Cortex of kidney (tissue), 1 donor: ENCODE data around the gene RBM4B.

Source experiments
- DNase-seq: peaks from one replicate; lab custom pipeline; 2025; lab: John Stamatoyannopoulos, UW

The RBM4B gene

GRCh38 chr11:66686801-66687750 is 9.4 kb upstream of the RBM4B start:
- no peak for DNase-seq

- no peak for DNase-seq
These were observed 8.6 kb upstream of the RBM4B start for GRCh38 chr11:66686100-66686785.

GRCh38 chr11:66685276-66686099 is 7.8 kb upstream of the RBM4B start:
- no peak for DNase-seq

GRCh38 chr11:66684635-66685034 is 6.9 kb upstream of the RBM4B start:
- no peak for DNase-seq

GRCh38 chr11:66683877-66684276 is 6.2 kb upstream of the RBM4B start:
- no peak for DNase-seq

GRCh38 chr11:66680966-66681645 is 3.4 kb upstream of the RBM4B start:
- no peak for DNase-seq

GRCh38 chr11:66676931-66677598 is 622 bp downstream of the RBM4B start:
- no peak for DNase-seq

GRCh38 chr11:66676282-66676919 is 1.3 kb downstream of the RBM4B start:
- DNase-seq: no peak

- DNase-seq: no peak
These were observed 2.6 kb downstream of the RBM4B start for GRCh38 chr11:66674964-66675602.

GRCh38 chr11:66670816-66671215 is 6.9 kb downstream of the RBM4B start:
- DNase-seq: no peak

- no peak for DNase-seq
These were observed 12.3 kb downstream of the RBM4B start for GRCh38 chr11:66665369-66665768.

- DNase-seq: no peak
These were observed 13.9 kb downstream of the RBM4B start for GRCh38 chr11:66663741-66664296.

- no peak for DNase-seq
These were observed 17.9 kb downstream of the RBM4B start for GRCh38 chr11:66659763-66660162.

- no peak for DNase-seq
These were observed 24.6 kb downstream of the RBM4B start for GRCh38 chr11:66653123-66653522.

GRCh38 chr11:66652651-66653050 is 25.0 kb downstream of the RBM4B start:
- DNase-seq: no peak

- no peak for DNase-seq
These were observed 26.7 kb downstream of the RBM4B start for GRCh38 chr11:66651016-66651415.

- DNase-seq: no peak
These were observed 27.8 kb downstream of the RBM4B start for GRCh38 chr11:66649903-66650302.

GRCh38 chr11:66646828-66647227 is 30.9 kb downstream of the RBM4B start:
- DNase-seq: no peak

GRCh38 chr11:66643745-66644437 is 33.8 kb downstream of the RBM4B start:
- no peak for DNase-seq
